Activated CD8-positive, alpha-beta memory T cell treated with anti-CD3 and anti-CD28 coated beads for 1 hour (primary cell): ENCODE results near the gene GCLC.
"Not testable (repeated sequence)": the region's sequence is repeated elsewhere in the genome, so short reads cannot be mapped to it uniquely, and the experiment has no call there.

Experiments
- DNase-seq, 2 donors: peaks; one replicate each; pipeline ENCODE4 v3.0.0-alpha.2; 2020; ENCODE audit warnings: low read depth in 1 of 2; ENCODE audit errors: extremely low read depth in 1 of 2

The GCLC gene

DNA sequence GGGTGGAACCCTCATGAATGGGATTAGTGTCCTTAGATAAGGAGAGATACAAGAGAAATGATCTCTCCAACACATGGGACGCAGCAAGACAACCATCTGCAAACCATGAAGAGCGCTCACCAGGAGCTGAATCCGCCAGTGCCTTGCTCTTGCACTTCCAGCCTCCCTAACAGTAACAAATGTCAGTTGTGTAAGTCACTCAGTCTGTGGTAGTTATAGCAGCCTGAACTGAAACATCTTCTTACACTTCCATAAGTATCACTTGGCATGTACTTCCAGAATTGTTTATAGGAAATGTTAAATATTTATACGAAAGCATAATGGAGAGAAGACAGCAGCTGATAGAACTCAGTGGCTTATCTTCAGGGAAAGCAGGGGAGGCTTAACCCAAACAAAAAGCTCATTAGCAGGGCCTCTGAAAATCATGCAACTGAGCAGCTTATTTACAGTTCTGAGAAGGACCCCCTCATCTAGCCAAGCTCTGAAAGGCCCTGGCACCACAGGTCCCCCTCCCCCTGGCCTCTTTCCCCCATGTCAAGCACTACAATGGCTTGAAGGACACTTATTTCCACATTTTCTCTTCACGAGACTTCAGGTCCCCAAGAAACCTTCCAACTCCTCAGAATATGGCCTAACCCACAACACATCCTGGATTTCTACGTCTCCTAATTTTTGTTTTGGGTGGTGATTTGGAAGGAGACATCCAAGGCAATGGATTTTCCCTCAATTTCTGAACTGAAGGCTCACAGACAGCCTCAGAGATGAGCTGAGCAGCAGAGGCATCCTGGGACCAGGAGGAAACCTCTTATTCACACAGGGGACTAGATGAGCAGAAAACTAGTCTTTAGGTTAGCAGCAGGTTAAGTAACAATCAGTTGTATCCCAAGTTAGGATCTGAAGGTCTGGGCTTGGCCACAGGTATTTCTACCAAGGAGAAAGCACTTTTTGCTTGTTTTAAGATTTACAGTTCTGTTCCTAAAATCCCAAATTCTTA lies 49.1 kb downstream of the GCLC start:
- no peak for DNase-seq

DNA sequence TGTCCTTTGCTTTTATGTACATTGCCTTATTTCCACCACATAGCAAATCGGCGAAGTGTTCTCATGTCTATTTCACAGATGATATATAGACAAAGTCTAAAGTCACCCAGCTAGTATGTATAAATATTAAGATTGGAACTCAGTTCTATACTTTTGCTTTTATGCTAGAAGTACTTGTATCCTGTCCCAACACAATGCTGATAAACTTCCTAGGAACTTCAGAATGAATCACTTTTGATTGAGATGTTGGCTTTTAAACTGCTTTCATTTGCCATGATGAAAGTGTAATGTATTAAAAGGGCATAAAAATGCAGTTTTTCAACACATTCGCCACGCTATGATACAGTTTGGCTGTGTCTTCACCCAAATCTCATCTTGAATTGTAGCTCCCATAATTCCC lies 50.8 kb downstream of the GCLC start:
- no peak for DNase-seq

DNA sequence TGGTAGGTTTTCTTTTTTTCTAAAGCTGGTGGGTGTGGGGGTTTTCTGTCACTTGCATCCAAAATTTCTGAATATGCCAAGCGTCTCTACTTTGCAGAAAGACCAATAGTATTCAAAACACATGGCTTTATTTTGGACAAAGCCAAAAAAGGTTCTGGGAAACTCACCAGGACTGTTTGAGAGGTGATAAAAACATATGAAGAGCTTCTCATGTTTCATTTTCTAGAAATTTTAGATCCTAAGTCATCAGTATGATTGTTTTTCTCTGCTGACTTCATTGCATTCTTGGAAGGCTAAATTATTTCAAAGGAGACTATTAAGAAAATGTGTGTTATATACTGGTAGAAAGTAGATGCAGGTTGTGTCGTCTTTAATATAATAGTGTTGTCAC lies 51.3 kb downstream of the GCLC start:
- DNase-seq: no peak

DNA sequence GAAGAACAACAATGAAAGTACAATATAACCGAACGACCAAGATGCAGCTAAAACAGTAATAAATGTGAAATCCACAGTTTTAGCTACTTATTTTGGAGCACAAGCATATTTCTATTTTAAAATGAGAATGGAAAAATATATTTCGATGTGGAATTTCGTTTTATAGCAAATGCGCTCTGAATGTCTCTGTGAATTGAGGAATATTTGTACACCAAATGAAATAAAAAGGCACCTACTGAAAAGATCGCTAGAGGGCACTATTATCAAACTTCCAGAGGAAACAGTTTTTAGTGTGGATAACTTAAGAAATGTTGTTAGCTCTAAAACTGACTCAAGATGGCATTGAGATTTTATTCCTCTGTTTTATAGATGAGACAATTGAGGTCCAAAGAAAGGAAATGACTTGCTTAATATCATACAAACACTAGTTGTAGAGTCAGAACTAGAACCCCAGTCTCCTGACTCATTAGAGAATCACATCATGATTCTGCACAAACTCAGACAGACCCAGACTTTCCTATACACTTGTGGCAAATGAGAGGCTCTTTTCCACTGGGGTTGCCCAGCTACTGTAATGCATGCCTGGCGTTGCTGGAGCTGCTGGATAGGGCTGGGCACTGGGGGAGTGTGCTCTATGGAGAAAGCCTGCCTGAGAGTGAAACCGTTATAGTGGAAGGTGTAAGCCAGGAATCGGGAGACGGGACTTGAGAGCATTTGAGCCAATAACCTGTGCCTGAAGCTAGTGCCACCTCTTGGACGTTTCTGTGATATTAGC lies 51.9 kb downstream of the GCLC start:
- DNase-seq: no peak

DNA sequence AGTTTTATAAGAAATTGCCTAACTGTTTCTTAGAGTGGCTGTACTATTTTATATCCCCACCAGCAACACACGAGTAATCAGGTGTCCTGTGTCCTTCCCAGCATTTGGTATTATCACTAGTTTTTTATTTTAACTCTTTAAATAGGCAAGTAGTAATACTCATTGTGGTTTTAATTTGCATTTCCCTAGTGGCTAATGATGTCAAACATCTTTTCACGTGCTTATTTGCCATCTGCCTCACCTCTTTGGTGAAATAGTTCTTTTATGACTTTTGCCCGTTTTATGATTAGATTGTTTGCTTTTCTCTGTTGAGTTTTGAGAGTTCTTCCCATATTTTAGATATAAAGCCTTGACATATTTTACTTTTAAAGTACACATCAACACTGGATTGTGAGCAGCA lies 57.8 kb downstream of the GCLC start:
- DNase-seq: no peak

GRCh38 chr6:53486679-53487078 lies 58.2 kb downstream of the GCLC start:
- no peak for DNase-seq

DNA sequence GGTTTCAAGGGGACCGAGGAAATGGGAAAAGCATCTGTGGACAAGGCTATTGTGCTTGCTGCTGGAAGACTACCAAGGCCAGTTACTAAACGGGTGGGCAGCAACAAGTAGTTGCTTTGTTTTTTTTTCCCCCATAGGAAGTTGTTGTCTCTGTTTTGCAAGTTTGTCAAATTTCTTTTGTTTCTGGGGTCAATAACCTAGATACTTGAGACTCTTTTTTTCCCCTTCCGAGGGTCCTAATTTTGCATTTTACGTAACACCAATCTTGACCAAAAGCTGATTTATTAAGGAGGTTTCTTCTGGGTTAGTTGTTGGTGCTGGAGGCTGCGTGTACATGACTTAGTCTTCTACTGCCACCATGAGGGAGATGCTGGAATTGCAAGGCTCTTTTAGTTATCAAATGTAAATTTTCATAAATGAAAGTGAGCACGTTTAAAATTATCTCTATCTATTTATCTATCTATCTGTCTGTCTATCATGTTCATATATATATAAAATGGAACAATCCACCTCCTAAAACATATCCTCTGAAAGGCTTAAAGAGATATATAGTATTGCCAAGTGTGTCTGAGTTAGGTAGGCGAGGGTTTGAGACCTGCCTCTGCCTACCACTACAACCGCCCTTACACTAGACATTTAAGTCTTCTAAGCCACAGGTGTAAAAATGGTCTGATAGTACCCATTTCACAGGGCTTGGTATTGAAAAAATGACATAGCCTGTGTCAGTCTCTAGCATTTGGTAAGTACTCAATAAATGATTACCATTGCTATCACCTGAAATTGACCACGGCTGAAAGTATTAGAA lies 60.2 kb downstream of the GCLC start:
- peak; percentile 38 to 49 for DNase-seq

DNA sequence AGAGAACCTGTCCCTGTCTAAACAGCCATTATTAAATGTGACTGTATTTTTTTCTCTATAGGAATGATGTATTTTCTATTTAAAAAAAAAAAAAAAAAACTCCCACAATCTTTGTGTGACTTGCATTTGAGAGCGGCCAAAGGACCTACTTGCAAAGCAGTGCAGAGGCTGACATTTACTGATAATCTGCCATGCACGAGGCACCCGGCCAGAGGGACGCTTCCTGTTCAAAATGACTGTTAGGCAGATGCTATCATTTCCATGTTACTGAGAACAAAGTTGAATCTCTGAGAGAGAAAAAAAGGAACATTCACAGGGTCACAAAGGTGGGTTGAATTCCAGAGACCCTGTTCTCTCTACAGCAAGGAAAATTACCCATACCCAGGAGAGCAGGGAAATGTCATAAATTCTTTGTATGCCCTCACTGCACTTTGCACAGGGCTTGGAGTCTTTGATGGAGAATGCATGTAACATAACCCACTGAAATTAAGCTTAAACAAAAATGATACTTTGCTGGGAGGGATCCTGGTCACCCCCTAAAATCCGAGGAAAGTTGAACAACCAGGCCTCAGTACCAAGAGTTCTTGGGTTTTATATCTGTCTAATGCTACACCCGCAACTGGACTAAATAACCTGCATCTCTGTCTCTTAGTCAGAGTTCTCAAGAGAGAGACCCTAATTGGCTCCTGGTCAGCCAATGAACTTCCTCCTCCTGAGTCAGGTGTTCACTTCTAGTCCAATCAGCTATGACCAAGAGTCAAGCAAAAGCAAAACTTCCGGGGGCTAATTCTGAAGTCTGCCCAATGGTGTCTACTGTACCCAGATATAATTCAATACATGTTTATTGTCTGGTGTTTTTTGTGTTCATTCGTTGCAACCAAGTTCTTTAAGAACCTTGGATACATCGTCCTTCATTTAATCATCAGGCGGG lies 61.2 kb downstream of the GCLC start:
- DNase-seq: no peak

DNA sequence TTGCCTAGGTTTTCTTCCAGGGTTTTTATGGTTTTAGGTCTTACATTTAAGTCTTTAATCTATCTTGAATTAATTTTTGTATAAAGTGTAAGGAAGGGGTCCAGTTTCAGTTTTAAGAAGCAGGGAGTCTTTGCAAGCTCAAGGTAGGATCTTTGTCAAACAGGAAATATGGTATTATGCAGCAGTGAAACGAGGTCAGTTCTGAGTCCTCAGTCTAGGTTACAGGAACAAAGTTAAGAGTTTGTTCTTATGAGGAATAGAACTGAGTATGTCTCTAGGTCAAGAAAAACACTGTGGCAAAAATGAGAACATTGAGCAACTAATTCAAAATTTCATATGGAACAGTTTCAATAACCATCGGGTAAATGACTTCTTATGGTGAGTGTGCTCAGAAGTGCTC lies 63.6 kb downstream of the GCLC start:
- no peak for DNase-seq

GRCh38 chr6:53480774-53481173 lies 64.1 kb downstream of the GCLC start:
- DNase-seq: not testable (repeated sequence)

DNA sequence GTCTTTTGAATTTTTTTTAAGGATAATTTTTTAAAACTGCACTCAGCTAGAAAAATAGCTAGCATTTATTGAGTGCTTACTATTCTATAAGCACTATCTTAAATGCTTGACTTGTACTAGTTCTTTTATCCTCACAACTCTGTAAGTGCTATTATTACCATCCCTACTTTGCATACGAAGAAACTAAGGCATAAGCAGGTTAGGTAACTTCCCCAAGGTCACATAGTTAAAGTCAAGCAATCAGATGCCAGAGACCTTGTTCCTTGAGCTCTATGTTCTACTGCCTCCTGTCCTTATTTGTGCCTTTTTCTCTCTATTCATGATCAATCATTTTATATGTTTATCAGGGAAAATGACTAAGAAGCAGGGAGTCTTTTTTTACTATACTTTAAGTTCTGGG lies 65.0 kb downstream of the GCLC start:
- no peak for DNase-seq

GRCh38 chr6:53476964-53477363 lies 67.9 kb downstream of the GCLC start:
- no peak for DNase-seq

DNA sequence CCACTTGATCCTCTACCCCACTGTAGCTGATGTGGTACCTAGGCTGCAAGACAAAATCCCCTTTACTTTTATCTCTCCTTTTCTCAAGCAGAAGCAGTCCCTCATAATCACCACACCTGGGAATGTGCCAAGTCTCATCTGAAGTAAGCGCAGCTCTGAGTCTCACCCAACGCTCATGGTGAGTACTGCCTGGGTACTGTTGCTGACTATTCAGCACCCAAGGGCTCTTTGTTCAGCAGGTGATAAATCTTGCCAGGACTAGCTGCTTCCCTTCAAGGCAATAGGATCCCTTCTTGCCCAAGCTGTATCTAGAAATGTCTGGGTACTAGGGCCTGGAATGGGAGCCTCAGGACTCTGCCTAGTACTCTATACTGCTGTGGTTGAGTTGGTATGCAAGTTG lies 70.9 kb downstream of the GCLC start:
- no peak for DNase-seq

DNA sequence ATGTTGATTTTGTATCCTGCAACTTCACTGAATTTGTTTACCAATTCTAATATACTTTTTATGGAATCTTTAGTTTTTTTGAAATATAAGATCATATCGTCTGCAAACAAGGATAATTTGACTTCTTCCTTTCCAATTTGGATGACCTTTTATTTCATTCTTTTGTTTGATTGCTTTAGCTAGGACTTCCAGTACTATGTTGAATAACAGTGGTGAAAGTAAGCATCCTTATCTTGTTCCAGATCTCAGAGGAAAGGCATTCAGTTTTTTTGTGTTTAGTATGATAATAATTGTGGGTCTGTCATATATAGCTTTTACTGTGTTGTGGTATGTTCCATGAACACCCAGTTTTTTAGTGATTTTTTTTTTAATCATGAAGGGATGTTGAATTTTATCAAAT lies 75.7 kb downstream of the GCLC start:
- no peak for DNase-seq

GRCh38 chr6:53466257-53466656 lies 78.6 kb downstream of the GCLC start:
- DNase-seq: no peak

GRCh38 chr6:53465732-53466131 lies 79.2 kb downstream of the GCLC start:
- no peak for DNase-seq

DNA sequence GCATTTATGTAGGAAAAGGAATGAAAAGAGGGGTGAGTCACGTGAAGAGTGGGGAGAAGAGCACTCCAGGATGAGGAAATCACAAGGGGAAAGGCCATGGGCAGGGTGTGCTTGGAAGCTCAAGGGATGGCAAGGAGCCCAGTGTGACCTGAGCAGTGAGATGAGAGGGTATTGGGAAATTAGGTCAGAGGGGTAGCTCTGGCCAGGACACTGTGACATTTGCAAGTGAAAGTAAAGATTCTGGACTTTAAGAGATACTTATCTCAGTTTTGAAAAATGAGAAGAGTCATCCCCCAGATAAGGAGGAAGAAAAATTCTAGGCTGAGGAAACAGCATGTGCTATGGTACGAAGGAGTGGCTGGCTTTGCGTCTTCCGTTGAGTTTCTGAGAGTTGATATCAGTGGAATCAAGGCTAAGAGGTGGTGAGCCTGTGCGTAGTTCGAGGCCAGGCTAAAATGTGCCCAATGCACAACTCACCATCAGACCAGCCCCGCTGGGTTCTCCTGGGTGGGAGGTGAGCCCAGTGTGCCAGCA lies 79.9 kb downstream of the GCLC start:
- no peak for DNase-seq

DNA sequence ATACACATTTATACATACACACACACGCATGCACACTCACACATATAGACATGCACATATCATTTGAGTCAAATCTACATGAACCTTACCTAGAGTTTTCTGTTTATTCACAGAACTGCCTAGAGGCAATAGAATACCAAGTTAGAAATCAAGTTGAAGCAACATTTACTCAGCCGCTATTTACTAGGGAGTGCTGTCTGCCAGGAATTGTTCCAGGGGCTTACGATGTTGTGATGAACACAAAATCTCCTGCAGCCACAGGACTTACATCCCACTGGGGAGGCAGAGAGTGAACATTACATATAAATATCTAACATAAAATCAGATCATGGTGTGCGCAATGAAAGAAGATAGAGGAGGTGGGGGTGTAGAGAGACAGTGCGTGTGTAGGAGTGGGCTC lies 80.4 kb downstream of the GCLC start:
- DNase-seq: no peak

- DNase-seq: no peak
Observed at GRCh38 chr6:53461696-53462095, 83.2 kb downstream of the GCLC start.
